ENCODE results near the gene GPR156.

The GPR156 gene

DNA sequence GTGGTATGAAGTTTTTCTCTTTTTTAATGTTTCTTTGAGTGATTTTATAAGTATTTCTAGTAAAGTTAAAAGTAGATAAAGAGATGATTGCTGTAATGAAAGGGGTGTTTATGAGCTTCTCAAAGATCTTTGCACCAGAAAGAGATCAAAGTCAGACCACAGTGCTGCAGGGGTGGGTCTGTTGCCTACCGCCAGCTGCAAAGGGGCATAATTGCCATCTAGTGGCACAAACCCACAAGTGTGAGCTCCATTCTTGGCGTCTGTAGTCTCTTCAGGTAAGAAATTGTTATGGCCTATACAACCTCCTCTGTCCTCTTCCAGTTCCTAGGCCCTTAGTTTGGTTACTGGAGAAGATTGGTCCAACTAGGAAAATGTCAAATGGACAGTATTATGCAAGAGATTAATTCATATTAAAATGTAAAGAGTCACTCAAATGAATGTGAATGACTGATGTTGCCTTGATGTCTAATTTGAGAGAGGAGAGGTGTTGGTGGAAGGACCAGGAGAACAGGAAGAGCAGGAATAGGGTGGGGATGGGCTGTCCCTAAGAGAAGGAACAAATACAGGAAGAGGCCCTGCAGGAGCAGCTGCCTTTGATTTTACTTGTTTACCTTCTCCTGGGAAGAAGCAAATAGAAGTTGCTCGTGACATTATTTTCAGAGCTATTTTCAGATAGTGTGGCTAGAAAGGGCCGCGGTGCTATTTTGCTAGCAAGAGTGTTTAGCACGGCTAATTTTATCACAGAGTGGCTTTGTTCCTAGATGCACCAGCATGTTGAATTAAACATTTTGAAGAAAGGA lies 137.8 kb downstream of the GPR156 start:
- H3K27ac ChIP-seq (ENCODE audit: low read depth, low read length): peak overlapping the region; percentile 46

GRCh38 chr3:120145542-120146285 lies 139.3 kb downstream of the GPR156 start:
- Histone ChIP-seq H3K27ac (ENCODE audit: low read depth, low read length) (no peak overlapping the region), H3K36me3 (ENCODE audit: control insufficient read depth, insufficient read depth, low read length) (no peaks in the 10 kb centered on the region), H3K9ac (ENCODE audit: low read depth, low read length) (no peak overlapping the region), H3K4me3 (ENCODE audit: low read depth, low read length) (no peak overlapping the region), H3K4me1 (ENCODE audit: control insufficient read depth, insufficient read depth, low read length) (peaks cover 6% of the 10 kb centered on the region), H3K27me3 (ENCODE audit: control insufficient read depth, insufficient read depth, low read length) (no peaks in the 10 kb centered on the region), H3K9me3 (ENCODE audit: control insufficient read depth, insufficient read depth, low read length) (no peaks in the 10 kb centered on the region)

More for the DNA sequence above, 137.8 kb downstream of the GPR156 start:
- no peaks in the 10 kb centered on the region for H3K9me3 ChIP-seq (ENCODE audit: control insufficient read depth, insufficient read depth, low read length)
- no peak overlapping the region for H3K4me3 ChIP-seq (ENCODE audit: low read depth, low read length)
- H3K27me3 ChIP-seq (ENCODE audit: control insufficient read depth, insufficient read depth, low read length): no peaks in the 10 kb centered on the region
- peaks cover 6% of the 10 kb centered on the region for H3K4me1 ChIP-seq (ENCODE audit: control insufficient read depth, insufficient read depth, low read length)
- H3K9ac ChIP-seq (ENCODE audit: low read depth, low read length): no peak overlapping the region
- no peaks in the 10 kb centered on the region for H3K36me3 ChIP-seq (ENCODE audit: control insufficient read depth, insufficient read depth, low read length)

GRCh38 chr3:120144267-120144666 lies 140.8 kb downstream of the GPR156 start:
- no peak overlapping the region for H3K9ac ChIP-seq (ENCODE audit: low read depth, low read length)
- H3K27ac ChIP-seq (ENCODE audit: low read depth, low read length): no peak overlapping the region
- H3K27me3 ChIP-seq (ENCODE audit: control insufficient read depth, insufficient read depth, low read length): no peaks in the 10 kb centered on the region
- H3K36me3 ChIP-seq (ENCODE audit: control insufficient read depth, insufficient read depth, low read length): no peaks in the 10 kb centered on the region
- H3K9me3 ChIP-seq (ENCODE audit: control insufficient read depth, insufficient read depth, low read length): no peaks in the 10 kb centered on the region
- H3K4me1 ChIP-seq (ENCODE audit: control insufficient read depth, insufficient read depth, low read length): peaks cover 6% of the 10 kb centered on the region
- H3K4me3 ChIP-seq (ENCODE audit: low read depth, low read length): no peak overlapping the region

DNA sequence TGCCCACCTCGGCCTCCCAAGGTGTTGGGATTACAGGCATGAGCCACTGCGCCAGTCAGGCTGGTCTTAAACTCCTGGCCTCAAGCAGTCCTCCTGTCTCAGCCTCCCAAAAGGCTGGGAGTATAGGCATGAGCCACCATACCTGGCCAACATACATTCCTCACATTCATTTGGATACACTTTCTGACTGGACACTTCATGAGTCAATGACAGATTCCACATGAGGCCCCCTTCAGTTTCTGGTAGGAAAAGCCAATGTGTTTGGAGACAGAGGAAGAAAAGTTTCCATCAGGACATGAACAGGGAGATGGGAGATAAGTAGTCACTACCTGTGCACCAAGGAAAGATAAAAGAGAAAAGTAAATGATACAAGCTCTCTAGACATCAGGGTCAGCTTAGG lies 141.3 kb downstream of the GPR156 start:
- H3K27ac ChIP-seq (ENCODE audit: low read depth, low read length): no peak overlapping the region
- H3K4me1 ChIP-seq (ENCODE audit: control insufficient read depth, insufficient read depth, low read length): peaks cover 6% of the 10 kb centered on the region
- H3K9me3 ChIP-seq (ENCODE audit: control insufficient read depth, insufficient read depth, low read length): no peaks in the 10 kb centered on the region
- no peaks in the 10 kb centered on the region for H3K36me3 ChIP-seq (ENCODE audit: control insufficient read depth, insufficient read depth, low read length)
- H3K27me3 ChIP-seq (ENCODE audit: control insufficient read depth, insufficient read depth, low read length): no peaks in the 10 kb centered on the region
- H3K9ac ChIP-seq (ENCODE audit: low read depth, low read length): no peak overlapping the region
- no peak overlapping the region for H3K4me3 ChIP-seq (ENCODE audit: low read depth, low read length)

- Histone ChIP-seq H3K9me3 (ENCODE audit: control insufficient read depth, insufficient read depth, low read length) (no peaks in the 10 kb centered on the region), H3K4me3 (ENCODE audit: low read depth, low read length) (no peak overlapping the region), H3K9ac (ENCODE audit: low read depth, low read length) (no peak overlapping the region), H3K27ac (ENCODE audit: low read depth, low read length) (no peak overlapping the region), H3K27me3 (ENCODE audit: control insufficient read depth, insufficient read depth, low read length) (no peaks in the 10 kb centered on the region), H3K36me3 (ENCODE audit: control insufficient read depth, insufficient read depth, low read length) (no peaks in the 10 kb centered on the region), H3K4me1 (ENCODE audit: control insufficient read depth, insufficient read depth, low read length) (no peaks in the 10 kb centered on the region; the same call in 1 of the 2 replicates)
Measured at GRCh38 chr3:120142236-120142635, 142.8 kb downstream of the GPR156 start.

GRCh38 chr3:120140098-120140742 lies 144.8 kb downstream of the GPR156 start:
- Histone ChIP-seq H3K9me3 (ENCODE audit: control insufficient read depth, insufficient read depth, low read length) (no peaks in the 10 kb centered on the region), H3K27me3 (ENCODE audit: control insufficient read depth, insufficient read depth, low read length) (no peaks in the 10 kb centered on the region), H3K4me3 (ENCODE audit: low read depth, low read length) (no peak overlapping the region), H3K36me3 (ENCODE audit: control insufficient read depth, insufficient read depth, low read length) (no peaks in the 10 kb centered on the region), H3K27ac (ENCODE audit: low read depth, low read length) (no peak overlapping the region), H3K4me1 (ENCODE audit: control insufficient read depth, insufficient read depth, low read length) (no peaks in the 10 kb centered on the region), H3K9ac (ENCODE audit: low read depth, low read length) (no peak overlapping the region)

DNA sequence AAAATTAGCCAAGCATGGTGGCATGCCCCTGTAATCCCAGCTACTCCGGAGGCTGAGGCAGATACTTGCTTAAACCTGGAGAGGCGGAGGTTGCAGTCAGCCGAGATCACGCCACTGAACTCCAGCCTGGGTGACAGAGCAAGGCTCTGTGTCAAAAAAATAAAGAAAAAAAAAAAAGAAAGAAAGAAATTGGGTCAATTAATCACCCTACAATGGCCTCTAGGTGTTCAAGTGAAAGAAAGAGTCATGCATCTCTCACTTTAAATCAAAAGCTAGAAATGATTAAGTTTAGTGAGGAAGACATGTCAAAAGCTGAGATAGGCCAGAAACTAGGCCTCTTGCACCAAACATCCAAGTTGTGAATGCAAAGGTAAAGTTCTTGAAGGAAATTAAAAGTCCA lies 145.9 kb downstream of the GPR156 start:
- Histone ChIP-seq H3K9me3 (ENCODE audit: control insufficient read depth, insufficient read depth, low read length) (no peaks in the 10 kb centered on the region), H3K36me3 (ENCODE audit: control insufficient read depth, insufficient read depth, low read length) (no peaks in the 10 kb centered on the region), H3K9ac (ENCODE audit: low read depth, low read length) (no peak overlapping the region), H3K27ac (ENCODE audit: low read depth, low read length) (no peak overlapping the region), H3K27me3 (ENCODE audit: control insufficient read depth, insufficient read depth, low read length) (no peaks in the 10 kb centered on the region), H3K4me1 (ENCODE audit: control insufficient read depth, insufficient read depth, low read length) (no peaks in the 10 kb centered on the region), H3K4me3 (ENCODE audit: low read depth, low read length) (no peak overlapping the region)

GRCh38 chr3:120137548-120137947 lies 147.5 kb downstream of the GPR156 start:
- no peak overlapping the region for H3K4me3 ChIP-seq (ENCODE audit: low read depth, low read length)
- H3K36me3 ChIP-seq (ENCODE audit: control insufficient read depth, insufficient read depth, low read length): no peaks in the 10 kb centered on the region
- H3K4me1 ChIP-seq (ENCODE audit: control insufficient read depth, insufficient read depth, low read length): no peaks in the 10 kb centered on the region
- no peak overlapping the region for H3K9ac ChIP-seq (ENCODE audit: low read depth, low read length)
- no peak overlapping the region for H3K27ac ChIP-seq (ENCODE audit: low read depth, low read length)
- H3K27me3 ChIP-seq (ENCODE audit: control insufficient read depth, insufficient read depth, low read length): no peaks in the 10 kb centered on the region
- no peaks in the 10 kb centered on the region for H3K9me3 ChIP-seq (ENCODE audit: control insufficient read depth, insufficient read depth, low read length)

DNA sequence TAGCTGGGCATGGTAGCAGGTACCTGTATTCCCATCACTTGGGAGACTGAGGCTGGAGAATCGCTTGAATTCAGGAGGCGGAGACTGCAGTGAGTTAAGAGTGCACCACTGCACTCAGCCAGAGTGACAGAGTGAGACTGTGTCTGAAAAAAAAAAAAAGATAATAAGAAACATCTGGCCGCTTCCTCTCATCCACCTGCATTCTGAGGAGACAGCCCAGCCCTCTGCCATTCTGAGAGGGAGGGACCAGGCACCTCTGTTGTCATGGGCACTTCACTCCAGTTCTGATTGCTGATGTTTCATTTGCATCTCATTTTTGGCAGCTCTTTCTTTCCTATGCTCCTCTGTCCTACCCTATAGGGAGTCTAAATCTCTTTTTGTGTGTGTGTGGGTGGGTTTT lies 154.4 kb downstream of the GPR156 start:
- Histone ChIP-seq H3K36me3 (ENCODE audit: control insufficient read depth, insufficient read depth, low read length) (no peaks in the 10 kb centered on the region), H3K9me3 (ENCODE audit: control insufficient read depth, insufficient read depth, low read length) (no peaks in the 10 kb centered on the region), H3K9ac (ENCODE audit: low read depth, low read length) (no peak overlapping the region), H3K4me3 (ENCODE audit: low read depth, low read length) (no peak overlapping the region), H3K27ac (ENCODE audit: low read depth, low read length) (no peak overlapping the region), H3K4me1 (ENCODE audit: control insufficient read depth, insufficient read depth, low read length) (no peaks in the 10 kb centered on the region), H3K27me3 (ENCODE audit: control insufficient read depth, insufficient read depth, low read length) (no peaks in the 10 kb centered on the region)

GRCh38 chr3:120129718-120130513 lies 155.1 kb downstream of the GPR156 start:
- no peaks in the 10 kb centered on the region for H3K27me3 ChIP-seq (ENCODE audit: control insufficient read depth, insufficient read depth, low read length)
- no peak overlapping the region for H3K4me3 ChIP-seq (ENCODE audit: low read depth, low read length)
- no peaks in the 10 kb centered on the region for H3K36me3 ChIP-seq (ENCODE audit: control insufficient read depth, insufficient read depth, low read length)
- H3K27ac ChIP-seq (ENCODE audit: low read depth, low read length): no peak overlapping the region
- no peaks in the 10 kb centered on the region for H3K4me1 ChIP-seq (ENCODE audit: control insufficient read depth, insufficient read depth, low read length)
- H3K9me3 ChIP-seq (ENCODE audit: control insufficient read depth, insufficient read depth, low read length): no peaks in the 10 kb centered on the region
- H3K9ac ChIP-seq (ENCODE audit: low read depth, low read length): no peak overlapping the region

Data from HUES48 (cell line).